HCT116 (cell line): ENCODE results near the gene MYLIP. TPM values are rescaled to one million over a fixed set of nuclear protein-coding genes. Genes with fewer than 3 reads are reported as not detected.

Experiments
- ATAC-seq: fragments of 200-7000 bp; cut with Tn5 transposase; 2 replicates; pipeline ENCODE4 v1.9.1; 2020; ENCODE audit warnings: mild to moderate bottlenecking, moderate library complexity
- BruUV-seq: library from RNA; stranded (reverse); fragments of 400-500 nt; replicated peaks from 2 replicates; lab custom pipeline; 2021; lab: Mats Ljungman, UMichigan
- CTCF ChIA-PET: fragments of 300-600 bp; sonication (Branson Sonifier 250); formaldehyde crosslinking; loops from one replicate; lab custom pipeline; 2021; ENCODE audit warnings: antibody characterized with exemption; lab: Charles Lee
- POLR2A ChIA-PET: fragments of 300-600, 350-600 bp; sonication (Branson Sonifier 250); formaldehyde crosslinking; loops from one replicate; lab custom pipeline; 2021; ENCODE audit warnings: antibody characterized with exemption; lab: Charles Lee
- RAD21 ChIA-PET, 2 experiments: fragments of 300-600 bp; sonication (Branson Sonifier 250); formaldehyde crosslinking; loops; one replicate each; lab custom pipeline; 2023; ENCODE audit warnings: low total read pairs in 2 of 2; ENCODE audit not compliant: uncharacterized antibody in 2 of 2, unreplicated experiment in 2 of 2, low non-redundant PET in 1 of 2; lab: Charles Lee
- DNase-seq: peaks from one replicate; pipeline ENCODE4 v3.0.0-alpha.2; 2010; ENCODE audit warnings: low read depth, low spot score
- H2AFZ ChIP-seq: fragments of 200-600 bp; shearing (Covaris generic), sonication (generic); 2 replicates; pipeline ENCODE4 v1.6.1; 2017; ENCODE audit warnings: low read depth, mixed run types, mixed read lengths, antibody characterized with exemption, low read length; ENCODE audit not compliant: poor library complexity, severe bottlenecking
- H3K27ac ChIP-seq: 2 replicates; pipeline ENCODE4 v1.5.1; 2012; ENCODE audit warnings: low read depth, low read length
- H3K27me3 ChIP-seq: fragments of 200-600 bp; sonication (generic); 2 replicates; pipeline ENCODE4 v1.6.1; 2016; ENCODE audit warnings: mixed run types, low read length, mixed read lengths; ENCODE audit not compliant: insufficient read depth
- H3K36me3 ChIP-seq, 2 experiments: fragments of 200-500 bp in 1 of 2; fragments of 200-600 bp in 1 of 2; sonication (Bioruptor generic) in 1 of 2; sonication (generic) in 1 of 2; 2 replicates each; pipeline versions ENCODE4 v1.5.1 to v1.6.1; 2014 to 2016; ENCODE audit warnings: low read length in 2 of 2, inconsistent platforms in 1 of 2, mixed read lengths in 1 of 2, mixed run types in 1 of 2; ENCODE audit not compliant: insufficient read depth in 2 of 2, control insufficient read depth in 1 of 2
- H3K4me1 ChIP-seq, 2 experiments: fragments of 200-600 bp in 1 of 2; sonication (generic) in 1 of 2; 2 replicates each; pipeline versions ENCODE4 v1.5.1 to v1.6.1; 2012 to 2017; ENCODE audit warnings: low read length in 2 of 2, inconsistent platforms in 1 of 2, mild to moderate bottlenecking in 1 of 2, mixed read lengths in 1 of 2, mixed run types in 1 of 2, moderate library complexity in 1 of 2; ENCODE audit not compliant: insufficient read depth in 2 of 2, control insufficient read depth in 1 of 2
- H3K4me2 ChIP-seq: fragments of 200-600 bp; sonication (generic); 2 replicates; pipeline ENCODE4 v1.6.1; 2017; ENCODE audit warnings: mixed run types, low read length, mixed read lengths
- H3K4me3 ChIP-seq, 2 experiments: fragments of 200-600 bp in 1 of 2; sonication (generic) in 1 of 2; replicated peaks in 1 of 2; 2 replicates each; pipeline ENCODE4 v1.5.1; 2011 to 2016; ENCODE audit warnings: low read length in 2 of 2, control low read depth in 1 of 2, low read depth in 1 of 2, mild to moderate bottlenecking in 1 of 2, mixed read lengths in 1 of 2, mixed run types in 1 of 2
- H3K79me2 ChIP-seq: fragments of 200-600 bp; sonication (generic); 2 replicates; pipeline ENCODE4 v1.6.1; 2017; ENCODE audit warnings: mild to moderate bottlenecking, mixed run types, low read length, moderate library complexity, mixed read lengths; ENCODE audit not compliant: insufficient read depth
- H3K9ac ChIP-seq: fragments of 200-600 bp; sonication (generic); 2 replicates; pipeline ENCODE4 v1.6.1; 2016; ENCODE audit warnings: low read length, mixed read lengths
- H3K9me2 ChIP-seq: fragments of 200-600 bp; sonication (generic), shearing (Covaris generic); 2 replicates; pipeline ENCODE4 v1.6.1; 2017; ENCODE audit warnings: mixed run types, mild to moderate bottlenecking, moderate library complexity; ENCODE audit not compliant: insufficient read depth
- H3K9me3 ChIP-seq, 2 experiments: fragments of 200-500 bp in 1 of 2; fragments of 200-600 bp in 1 of 2; sonication (Bioruptor generic) in 1 of 2; sonication (generic) in 1 of 2; 2 replicates each; pipeline ENCODE4 v1.6.1; 2014 to 2017; ENCODE audit warnings: low read length in 2 of 2, mixed read lengths in 2 of 2, inconsistent platforms in 1 of 2, low read depth in 1 of 2, mild to moderate bottlenecking in 1 of 2, mixed run types in 1 of 2, moderate library complexity in 1 of 2; ENCODE audit not compliant: control insufficient read depth in 1 of 2, insufficient read depth in 1 of 2
- H4K20me1 ChIP-seq: fragments of 200-600 bp; sonication (generic), shearing (Covaris generic); 2 replicates; pipeline ENCODE4 v1.6.1; 2017; ENCODE audit warnings: mixed run types, mild to moderate bottlenecking, moderate library complexity; ENCODE audit not compliant: insufficient read depth
- CTCF ChIP-seq, 3 experiments: fragments of 200-600 bp in 1 of 3; sonication (generic) in 1 of 3; IDR thresholded peaks in 2 of 3; conservative IDR thresholded peaks in 1 of 3; 2 replicates each; pipeline ENCODE4 v1.5.1; 2012 to 2017; ENCODE audit warnings: low read depth in 2 of 3, low read length in 2 of 3, antibody characterized with exemption in 1 of 3, borderline replicate concordance in 1 of 3, control low read depth in 1 of 3, mild to moderate bottlenecking in 1 of 3, mixed read lengths in 1 of 3, mixed run types in 1 of 3, moderate library complexity in 1 of 3; ENCODE audit not compliant: insufficient read depth in 1 of 3
- EGR1 ChIP-seq: IDR thresholded peaks from 2 replicates; pipeline ENCODE4 v1.6.1; 2012; ENCODE audit warnings: low read depth
- EZH2 ChIP-seq: fragments of 200-600 bp; sonication (generic); IDR thresholded peaks from 2 replicates; pipeline ENCODE4 v1.6.1; 2017; ENCODE audit warnings: antibody characterized with exemption, mixed run types
- EZH2phosphoT487 ChIP-seq: fragments of 200-600 bp; IDR thresholded peaks from 2 replicates; pipeline ENCODE4 v1.6.1; 2018; ENCODE audit warnings: antibody characterized with exemption, borderline replicate concordance
- JUND ChIP-seq: IDR thresholded peaks from 2 replicates; pipeline ENCODE4 v1.6.1; 2012
- POLR2A ChIP-seq: IDR thresholded peaks from 2 replicates; pipeline ENCODE4 v1.7.0; 2011; ENCODE audit warnings: borderline replicate concordance; ENCODE audit not compliant: insufficient read depth, insufficient read length; ENCODE audit errors: extremely low read depth
- POLR2AphosphoS5 ChIP-seq: IDR thresholded peaks from 2 replicates; pipeline ENCODE4 v1.6.1; 2011; ENCODE audit warnings: mild to moderate bottlenecking, low read depth, low read length, moderate library complexity
- REST ChIP-seq: IDR thresholded peaks from 2 replicates; pipeline ENCODE4 v1.6.1; 2012; ENCODE audit warnings: low read depth
- SP1 ChIP-seq: IDR thresholded peaks from 2 replicates; pipeline ENCODE4 v1.6.1; 2012; ENCODE audit warnings: low read depth
- TCF7L2 ChIP-seq: IDR thresholded peaks from 2 replicates; pipeline ENCODE4 v1.7.0; 2011; ENCODE audit warnings: borderline replicate concordance, inconsistent platforms; ENCODE audit not compliant: insufficient read depth, insufficient read length; ENCODE audit errors: extremely low read depth
- YY1 ChIP-seq: IDR thresholded peaks from 2 replicates; pipeline ENCODE4 v1.6.1; 2011; ENCODE audit warnings: low read length, low read depth, moderate library complexity, mild to moderate bottlenecking; ENCODE audit not compliant: insufficient replicate concordance; ENCODE audit errors: extremely low read depth
- ZFX ChIP-seq: fragments of 450-650 bp; IDR thresholded peaks from 2 replicates; pipeline ENCODE4 v1.6.1; 2017
- ZNF274 ChIP-seq: fragments of 200-500 bp; sonication (Bioruptor generic); IDR thresholded peaks from 2 replicates; pipeline ENCODE4 v1.6.1; 2014; ENCODE audit warnings: mild to moderate bottlenecking, low read depth, low read length, inconsistent platforms
- intact Hi-C: fragments of 100-400 bp; cut with micrococcal nuclease; formaldehyde crosslinking; loops from 2 replicates; pipeline ENCODE4 v1.10.0; 2022
- total RNA-seq: library from RNA; stranded (reverse); gene quantifications from one replicate; pipeline ENCODE4 v1.2.1, GENCODE V29; 2021; ENCODE audit not compliant: unreplicated experiment

Gene MYLIP
- total RNA-seq, 1 experiment from 2014 or later: 10.6 TPM

- Histone ChIP-seq H3K36me3 (no peaks in the 10 kb centered on the region), H3K27ac (no peak overlapping the region), H3K27me3 (no peaks in the 10 kb centered on the region), H3K4me3 (no peak overlapping the region), H3K4me1 (no peaks in the 10 kb centered on the region), H3K9ac (no peak overlapping the region), H2AFZ (no peak overlapping the region), H3K9me2 (no peaks in the 10 kb centered on the region), H3K79me2 (no peaks in the 10 kb centered on the region), H4K20me1 (no peaks in the 10 kb centered on the region), H3K9me3 (no peaks in the 10 kb centered on the region), H3K4me2 (no peak overlapping the region)
- BruUV-seq: no TSS peak
- ChIA-PET POLR2A (interaction anchor here (1.4 kb wide), 1 partner anchor 21 kb away, joined by 4 read pairs; the partner anchor contains the start of gene MYLIP), CTCF (no interaction called here), RAD21 (no interaction called here)
- ATAC-seq: no peak
- no peak for DNase-seq
- TF ChIP-seq JUND (no peak), CTCF (IDR thresholded peaks at IDR 0.05 in 2 of 3, conservative IDR thresholded peaks at IDR 0.05 in 1 of 3; ENCODE audit: borderline replicate concordance in 1 of 3, insufficient read depth in 1 of 3, low read depth in 2 of 3, low read length in 2 of 3) (no peak), REST (no peak), TCF7L2 (no peak), YY1 (no peak), EZH2phosphoT487 (no peak), ZNF274 (no peak), SP1 (no peak), EZH2 (no peak), EGR1 (no peak), ZFX (no peak), POLR2A (no peak), POLR2AphosphoS5 (no peak)
- intact Hi-C loops: no loop called here
Observed at GRCh38 chr6:16106991-16107787, 21.7 kb upstream of the MYLIP start.
